ENCODE measurements around the gene ASXL3.

Gene ASXL3

DNA sequence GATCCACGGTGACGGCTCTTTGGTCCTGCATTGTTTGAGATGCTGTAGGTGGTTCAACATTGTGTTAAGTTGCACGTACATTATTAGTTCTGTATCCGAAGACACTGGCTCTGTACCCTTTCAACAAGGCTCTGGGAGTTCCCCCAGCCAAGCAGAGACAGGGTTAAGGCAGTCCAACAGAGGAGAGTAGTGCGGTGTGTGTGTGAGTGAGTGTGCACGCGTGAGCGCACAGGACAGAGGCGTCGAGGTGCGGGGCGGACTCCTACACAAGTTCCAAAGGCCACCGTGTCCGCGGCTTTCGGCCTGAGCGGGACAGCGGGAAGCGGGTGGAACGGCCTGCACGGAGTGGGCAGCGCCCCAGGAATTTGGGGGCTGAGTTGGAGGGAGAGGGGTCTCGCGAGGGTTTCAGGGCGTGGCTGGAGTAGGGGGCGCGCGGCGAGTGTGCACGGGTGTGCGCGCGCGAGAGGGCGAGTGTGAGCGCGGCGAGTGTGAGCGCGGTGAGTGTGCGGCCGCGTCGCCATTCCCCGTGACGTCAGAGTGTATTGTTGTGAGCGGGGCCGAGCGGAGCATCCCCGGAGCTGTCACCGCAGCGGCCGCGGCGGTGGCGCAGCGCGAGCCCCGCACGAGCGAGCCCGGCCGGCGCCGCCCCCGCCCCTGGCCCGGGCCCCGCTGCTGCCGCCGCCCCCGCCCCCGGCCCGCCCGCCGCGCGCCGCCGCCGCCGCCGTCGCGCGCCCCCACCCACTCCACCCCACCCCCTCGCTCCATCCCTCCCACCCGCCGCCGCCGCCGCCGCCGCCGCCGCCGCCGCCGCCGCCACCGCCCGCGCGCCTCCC lies at the start of gene ASXL3:
Gene ASXL3 (plus strand): TSS at position 535 of the 833 bp plus-strand sequence. CDS start 413 bp downstream, outside the sequence.
- DNase-seq (ENCODE audit: low spot score) = no peak

DNA sequence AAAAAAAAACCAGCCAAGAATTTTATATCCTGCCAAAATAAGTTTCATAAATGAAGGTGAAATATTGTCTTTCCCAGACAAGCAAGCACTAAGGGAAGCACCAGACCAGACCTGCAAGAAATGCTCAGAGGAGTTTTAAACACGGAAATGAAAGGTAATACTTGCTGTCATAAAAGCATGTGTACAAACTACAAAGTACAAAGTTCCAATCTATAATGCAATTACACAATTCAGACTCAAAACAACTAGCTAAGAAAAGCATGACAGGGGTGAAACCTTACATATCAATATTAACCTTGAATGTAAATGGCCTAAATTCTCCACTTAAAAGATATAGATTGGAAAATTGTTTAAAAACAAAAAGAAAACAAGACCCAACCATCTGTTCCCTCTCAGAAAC lies 45.0 kb upstream of the ASXL3 start:
- DNase-seq (ENCODE audit: low spot score) = no peak

DNA sequence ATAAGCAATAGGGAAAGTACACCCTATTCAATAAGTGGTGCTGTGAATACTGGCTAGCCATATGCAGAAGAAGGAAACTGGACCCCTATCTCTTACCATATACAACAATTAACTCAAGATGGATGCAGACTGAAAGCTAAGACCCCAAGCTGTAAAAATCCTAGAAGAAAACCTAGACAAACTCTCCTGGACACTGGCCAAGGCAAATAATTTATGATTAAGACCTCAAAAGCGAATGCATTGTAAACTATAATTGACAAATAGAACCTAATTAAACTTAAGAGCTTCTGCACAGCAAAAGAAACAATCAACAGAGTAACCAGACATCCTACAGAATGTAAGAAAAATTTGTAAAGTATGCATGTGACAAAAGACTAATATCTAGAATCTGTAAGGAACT lies 41.1 kb upstream of the ASXL3 start:
- no peak for DNase-seq (ENCODE audit: low spot score)

DNA sequence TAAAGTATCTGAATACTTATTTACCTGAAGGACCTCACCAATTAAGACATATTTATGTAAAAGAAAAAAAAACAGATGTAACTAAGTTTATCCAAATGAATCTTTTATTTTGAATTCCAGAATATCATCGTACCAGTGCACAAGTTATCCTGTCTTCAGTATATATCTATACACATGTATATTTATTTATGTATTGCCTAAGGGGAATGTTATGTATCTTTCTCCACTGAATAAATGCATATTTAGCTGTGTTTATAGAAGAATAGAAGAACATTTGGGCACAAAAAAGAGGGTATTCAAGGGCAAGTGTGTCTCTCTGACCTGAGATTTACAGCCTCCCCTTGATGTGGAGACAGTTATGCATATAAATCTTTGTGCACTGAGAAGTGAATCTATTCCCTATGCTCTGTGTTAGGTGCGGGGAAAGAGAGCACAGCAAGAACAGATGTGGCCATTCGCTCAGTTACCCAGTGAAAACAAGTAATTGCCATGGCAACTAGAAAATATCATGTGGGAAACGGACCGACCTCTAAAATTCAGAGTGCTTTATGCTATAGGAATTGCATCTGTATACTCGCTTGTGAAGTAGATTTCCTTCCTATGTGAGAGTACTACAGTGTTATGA lies 39.5 kb upstream of the ASXL3 start:
- no peak for DNase-seq (ENCODE audit: low spot score)

DNA sequence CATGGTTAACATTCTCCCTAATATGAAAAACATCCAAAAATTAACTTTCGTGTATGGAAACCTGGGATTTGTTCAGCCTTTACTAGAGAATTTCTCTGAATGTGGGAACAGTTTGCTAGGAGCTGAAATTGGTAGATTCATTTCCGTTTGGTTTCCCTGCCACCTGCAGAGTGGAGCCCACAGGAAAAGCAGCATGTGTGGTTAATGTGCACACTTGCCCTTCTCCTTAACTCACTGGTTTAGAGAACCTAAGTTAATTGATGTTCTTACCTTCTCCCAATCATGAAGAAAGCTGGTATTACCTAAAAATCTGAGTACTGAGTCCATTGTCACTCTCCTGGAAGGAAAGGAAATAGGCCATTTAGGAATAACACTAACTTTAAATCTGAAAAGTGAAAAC lies 37.6 kb upstream of the ASXL3 start:
- DNase-seq (ENCODE audit: low spot score) = no peak

DNA sequence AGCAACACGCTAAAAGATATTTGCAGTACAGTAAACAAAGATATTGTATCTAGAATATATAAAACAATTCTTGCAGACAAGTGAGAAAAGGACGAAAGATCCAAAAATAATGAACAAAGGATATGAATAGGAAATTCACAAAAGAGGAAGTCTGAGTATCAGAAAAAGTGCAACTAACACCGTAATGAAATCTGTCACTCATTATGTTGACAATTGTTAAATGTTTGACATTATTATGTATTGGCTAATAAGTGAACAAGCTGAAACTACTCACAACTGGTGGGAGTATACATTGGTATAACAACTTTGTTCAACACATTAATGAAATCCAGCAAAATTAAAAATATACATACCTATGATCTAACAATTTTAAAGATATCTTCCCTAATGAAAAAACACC lies 36.7 kb upstream of the ASXL3 start:
- DNase-seq (ENCODE audit: low spot score) = no peak

DNA sequence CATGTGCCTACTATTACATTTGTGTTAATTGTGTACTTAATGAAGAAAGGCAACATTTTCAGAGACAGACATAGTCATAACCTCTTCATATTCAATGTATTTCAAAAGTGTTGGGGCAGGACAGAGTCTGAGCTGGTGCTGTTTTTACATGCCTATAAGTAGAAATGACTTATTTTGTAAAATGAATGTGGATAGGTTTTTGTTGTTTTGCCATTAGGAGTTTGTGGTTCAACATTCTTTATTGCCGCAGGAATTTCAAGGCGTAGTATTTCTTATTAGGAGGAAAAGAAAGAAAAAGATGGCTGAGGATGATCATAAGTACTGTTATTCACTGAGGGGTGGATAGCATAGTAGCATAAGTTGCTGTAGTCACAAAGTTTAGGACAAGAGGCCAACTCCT lies 21.2 kb upstream of the ASXL3 start:
- DNase-seq (ENCODE audit: low spot score) = no peak

DNA sequence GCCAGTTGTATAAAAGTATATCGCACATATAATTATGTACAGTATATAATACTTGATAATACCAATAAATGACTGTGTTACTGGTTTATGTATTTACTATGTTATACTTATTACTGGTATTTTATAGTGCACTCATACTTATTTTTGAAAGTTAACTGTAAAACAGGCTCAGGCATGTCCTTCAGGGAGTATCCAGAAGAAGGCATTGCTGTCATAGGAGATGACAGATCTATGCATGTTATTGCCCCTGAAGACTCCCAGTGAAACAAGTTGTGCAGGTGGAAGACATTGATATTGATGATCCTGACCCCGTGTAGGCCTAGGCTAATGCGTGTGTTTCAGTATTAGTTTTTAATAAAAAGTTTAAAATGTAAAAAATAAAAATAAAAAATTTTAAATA lies 20.3 kb upstream of the ASXL3 start:
- no peak for DNase-seq (ENCODE audit: low spot score)

DNA sequence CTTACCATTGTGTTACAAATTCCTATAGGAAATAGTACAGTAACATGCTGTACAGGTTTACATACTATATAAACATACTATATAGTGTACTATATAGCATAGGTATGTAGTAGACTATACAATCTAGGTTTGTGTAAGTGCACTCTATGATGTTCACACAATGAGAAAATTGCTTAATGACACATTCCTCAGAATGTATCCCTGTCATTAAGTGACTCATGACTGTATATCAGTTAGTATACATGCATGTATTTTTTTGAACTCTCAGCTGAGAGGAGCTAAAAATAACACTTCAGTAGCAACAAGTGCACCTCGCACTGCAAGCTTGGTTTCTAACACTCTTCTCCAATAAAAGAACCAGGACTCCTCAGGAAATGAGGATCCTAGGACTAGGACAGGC lies 19.5 kb upstream of the ASXL3 start:
- DNase-seq (ENCODE audit: low spot score) = no peak

DNA sequence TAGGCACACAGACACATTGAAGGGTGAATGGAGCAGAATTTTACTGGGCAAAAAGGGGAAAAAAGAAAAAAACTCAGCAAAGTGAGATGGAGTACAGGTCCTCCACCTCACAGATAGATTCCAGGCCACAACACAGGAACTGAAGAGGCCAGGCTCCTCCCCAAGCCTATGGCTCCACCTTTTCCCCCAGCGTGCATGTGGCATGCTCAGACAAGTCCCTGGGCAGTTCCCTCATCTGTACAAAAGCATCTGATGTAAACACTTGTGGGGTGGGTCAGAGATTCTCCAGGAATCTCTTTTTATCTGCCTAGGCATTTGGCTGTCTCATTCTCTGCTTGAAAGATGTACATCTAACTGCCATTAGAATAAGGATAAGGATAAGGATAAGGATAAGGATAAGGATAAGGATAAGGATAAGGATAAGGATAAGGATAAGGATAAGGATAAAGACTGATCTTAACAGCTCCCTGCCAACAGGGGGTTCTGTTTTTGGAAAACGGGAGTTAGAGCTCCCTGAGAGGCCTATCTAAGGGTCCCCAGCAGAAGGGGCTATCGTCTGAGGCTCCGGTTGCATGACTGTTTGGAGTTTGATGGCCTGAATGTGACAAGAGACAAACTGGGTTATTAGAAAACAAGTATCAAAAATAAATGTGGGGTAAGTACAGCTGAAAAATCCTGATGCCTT lies 17.2 kb upstream of the ASXL3 start:
- DNase-seq (ENCODE audit: low spot score) = no peak

DNA sequence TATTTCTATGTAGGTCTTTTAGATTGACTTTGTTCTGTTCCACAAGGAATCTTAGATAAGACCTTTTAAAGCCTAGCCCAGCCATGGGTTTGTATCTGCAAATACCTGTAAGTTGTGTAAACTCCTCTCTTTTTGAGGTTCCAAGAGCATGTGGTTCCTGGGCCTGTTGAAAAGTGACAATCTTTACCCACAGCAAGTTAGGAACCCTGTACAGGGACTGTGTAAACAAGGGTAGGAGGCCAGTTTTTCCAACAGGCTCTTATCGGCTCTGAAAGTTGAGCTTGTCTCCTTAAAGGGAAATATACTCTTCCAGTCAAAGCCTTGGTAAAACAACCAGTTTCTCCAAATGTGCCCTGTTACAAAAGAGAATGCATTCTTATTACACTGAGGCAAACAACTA lies 15.3 kb upstream of the ASXL3 start:
- no peak for DNase-seq (ENCODE audit: low spot score)

DNA sequence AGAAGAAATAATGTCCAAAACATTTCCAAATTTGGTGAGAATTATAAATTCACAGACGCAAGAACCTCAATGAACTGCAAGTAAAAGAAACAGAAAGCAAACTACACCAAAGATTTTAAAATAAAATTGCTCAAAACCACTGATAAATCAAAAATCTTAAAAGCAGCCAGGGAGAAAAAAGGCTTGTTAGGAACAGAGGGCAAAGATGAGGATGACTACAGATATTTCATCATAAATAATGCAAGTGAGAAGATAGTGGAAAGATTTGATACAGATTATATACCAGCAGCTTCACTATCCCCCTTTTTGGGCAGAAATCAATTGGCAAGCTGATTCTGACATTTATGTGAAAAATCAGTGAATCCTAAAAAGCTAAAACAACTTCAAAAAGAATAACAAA lies 10.3 kb upstream of the ASXL3 start:
- no peak for DNase-seq (ENCODE audit: low spot score)

DNA sequence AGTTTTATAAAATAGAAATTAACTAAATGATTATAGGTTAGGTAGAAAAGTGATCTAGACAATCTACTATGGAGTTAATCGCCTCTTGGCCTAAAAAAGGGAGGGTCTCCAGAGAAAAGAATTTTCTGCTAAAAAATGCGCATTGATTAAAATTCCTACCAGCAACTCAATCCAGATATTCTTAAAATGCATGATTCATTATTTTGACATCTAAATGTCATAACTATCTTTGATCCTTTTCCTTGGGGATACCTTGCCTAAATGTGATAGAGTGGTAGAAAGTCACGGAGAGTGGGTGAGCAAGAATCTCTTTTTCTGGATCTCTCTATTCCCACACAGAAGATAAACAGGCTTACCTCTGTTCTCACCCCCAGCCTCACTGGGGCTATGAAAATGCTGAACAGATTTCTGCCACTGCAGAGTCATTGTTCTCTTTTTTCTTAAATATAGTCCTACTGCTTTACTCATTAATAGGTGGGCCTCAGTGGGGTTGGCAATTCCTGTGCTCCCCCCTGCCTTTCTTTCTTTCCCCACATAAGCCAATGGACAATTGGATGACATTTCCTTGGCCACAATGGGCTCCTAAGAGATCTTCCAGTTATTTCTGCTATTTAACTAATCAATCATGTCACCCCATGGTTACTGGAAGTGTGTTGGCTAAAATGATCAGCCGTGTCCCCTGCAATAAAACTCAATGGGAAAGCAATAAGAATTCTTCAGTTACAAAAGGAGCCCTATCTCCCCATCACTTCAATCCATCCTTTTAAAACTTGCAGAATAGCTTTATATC lies 5.8 kb upstream of the ASXL3 start:
- no peak for DNase-seq (ENCODE audit: low spot score)

DNA sequence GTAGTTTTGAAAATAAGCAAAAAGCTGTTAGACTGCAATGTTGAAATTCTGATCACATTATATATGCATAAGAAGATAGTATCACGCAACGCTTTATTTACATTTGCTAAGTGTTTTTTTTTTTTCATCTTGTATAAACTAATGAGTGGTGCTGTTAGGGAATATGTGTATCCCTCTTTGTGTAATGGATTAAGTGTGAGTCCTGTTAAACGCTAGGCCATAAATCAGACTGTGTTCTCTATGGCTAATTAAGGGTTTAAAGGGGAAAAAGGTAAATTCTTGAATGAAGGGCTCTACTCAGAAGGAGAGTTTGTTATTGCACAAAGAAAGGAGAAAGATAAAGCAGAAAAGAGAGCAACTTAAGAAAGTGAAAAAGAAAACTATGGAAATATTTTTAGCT lies 4.8 kb upstream of the ASXL3 start:
- no peak for DNase-seq (ENCODE audit: low spot score)

DNA sequence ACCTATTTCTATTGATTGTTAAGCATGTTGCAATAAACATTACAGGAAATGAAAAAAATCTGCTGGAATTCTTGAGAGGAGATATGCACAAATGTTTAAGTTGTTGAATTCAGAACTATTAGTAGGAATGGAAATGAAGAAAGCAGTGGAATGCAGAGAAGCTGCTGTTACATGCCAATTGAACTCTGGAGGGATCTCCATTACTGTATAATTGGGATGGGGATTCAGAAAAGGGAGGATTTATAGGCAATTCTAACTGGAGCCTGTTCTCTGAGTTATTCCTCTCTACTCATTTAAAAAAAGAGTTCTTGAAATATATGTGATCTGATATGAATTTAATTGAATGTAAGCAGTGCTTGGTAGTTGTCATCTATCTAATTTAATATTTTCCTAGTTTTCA lies 2.6 kb upstream of the ASXL3 start:
- DNase-seq (ENCODE audit: low spot score) = no peak

DNA sequence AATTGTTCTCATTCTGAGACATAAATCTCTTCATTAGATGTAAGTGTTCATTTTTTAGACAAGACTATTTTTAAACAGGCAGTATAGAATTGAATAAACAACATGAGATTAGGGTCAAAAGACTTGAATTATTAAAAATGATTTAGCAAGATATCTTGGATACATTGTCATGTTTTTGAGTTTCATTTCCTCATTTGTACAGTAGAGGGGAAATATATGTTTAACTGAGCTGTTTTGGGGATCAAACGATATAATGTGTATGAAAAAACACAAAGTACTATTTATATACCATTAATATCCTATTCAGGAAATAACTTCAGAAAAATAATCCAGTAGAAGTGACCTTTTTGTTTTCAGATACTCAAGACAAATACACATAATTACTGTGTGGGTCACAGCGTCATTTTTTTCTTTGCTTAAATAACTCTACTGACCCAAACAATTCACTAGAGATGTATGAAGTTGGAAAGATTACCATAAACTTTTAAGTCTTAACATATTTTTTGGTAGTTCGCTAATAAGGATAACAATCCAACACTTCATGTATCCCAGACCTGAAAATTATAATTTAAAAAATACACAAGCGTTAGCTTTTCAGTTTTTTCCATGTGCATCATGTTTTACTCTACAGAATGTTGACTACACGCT lies 896 bp upstream of the ASXL3 start:
- DNase-seq (ENCODE audit: low spot score) = no peak

DNA sequence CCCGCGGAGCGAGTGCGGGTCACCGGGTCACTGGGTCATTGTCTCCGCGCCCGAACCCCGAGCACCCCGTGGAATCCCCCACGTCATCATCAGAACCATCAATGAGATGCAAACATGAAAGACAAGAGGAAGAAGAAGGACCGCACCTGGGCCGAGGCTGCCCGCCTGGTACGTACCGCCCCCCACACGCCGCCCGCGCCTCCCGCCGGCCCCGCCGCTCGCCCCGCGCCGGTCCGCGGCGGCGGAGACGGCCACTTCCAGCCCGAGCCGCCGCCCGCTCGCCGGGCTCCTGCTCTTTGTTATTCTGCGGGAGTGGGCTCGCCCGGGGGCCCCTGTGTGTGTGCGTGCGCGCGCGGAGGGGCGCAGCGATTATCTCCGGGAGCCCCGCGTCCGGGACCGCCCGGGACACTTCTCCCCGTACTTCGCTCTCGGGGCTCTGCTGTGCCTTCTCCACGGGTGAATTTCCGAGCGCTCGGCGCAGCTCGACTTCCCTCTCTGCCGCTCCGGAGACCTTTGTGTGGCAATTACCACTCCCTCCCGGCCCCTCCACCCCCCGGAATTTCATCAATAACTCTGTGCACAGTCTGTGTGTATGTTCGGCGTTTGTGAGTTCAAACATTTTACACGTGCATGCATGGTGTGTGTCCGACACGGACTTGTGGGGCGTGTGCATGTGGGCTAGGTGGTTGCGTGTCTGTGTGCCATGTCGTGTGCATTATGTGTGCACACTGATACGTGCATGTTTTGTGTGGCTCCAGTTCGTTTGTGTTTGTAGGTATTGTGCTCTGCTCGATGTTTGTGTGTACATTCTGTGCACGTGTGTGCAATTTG lies 714 bp downstream of the ASXL3 start:
- no peak for DNase-seq (ENCODE audit: low spot score)

DNA sequence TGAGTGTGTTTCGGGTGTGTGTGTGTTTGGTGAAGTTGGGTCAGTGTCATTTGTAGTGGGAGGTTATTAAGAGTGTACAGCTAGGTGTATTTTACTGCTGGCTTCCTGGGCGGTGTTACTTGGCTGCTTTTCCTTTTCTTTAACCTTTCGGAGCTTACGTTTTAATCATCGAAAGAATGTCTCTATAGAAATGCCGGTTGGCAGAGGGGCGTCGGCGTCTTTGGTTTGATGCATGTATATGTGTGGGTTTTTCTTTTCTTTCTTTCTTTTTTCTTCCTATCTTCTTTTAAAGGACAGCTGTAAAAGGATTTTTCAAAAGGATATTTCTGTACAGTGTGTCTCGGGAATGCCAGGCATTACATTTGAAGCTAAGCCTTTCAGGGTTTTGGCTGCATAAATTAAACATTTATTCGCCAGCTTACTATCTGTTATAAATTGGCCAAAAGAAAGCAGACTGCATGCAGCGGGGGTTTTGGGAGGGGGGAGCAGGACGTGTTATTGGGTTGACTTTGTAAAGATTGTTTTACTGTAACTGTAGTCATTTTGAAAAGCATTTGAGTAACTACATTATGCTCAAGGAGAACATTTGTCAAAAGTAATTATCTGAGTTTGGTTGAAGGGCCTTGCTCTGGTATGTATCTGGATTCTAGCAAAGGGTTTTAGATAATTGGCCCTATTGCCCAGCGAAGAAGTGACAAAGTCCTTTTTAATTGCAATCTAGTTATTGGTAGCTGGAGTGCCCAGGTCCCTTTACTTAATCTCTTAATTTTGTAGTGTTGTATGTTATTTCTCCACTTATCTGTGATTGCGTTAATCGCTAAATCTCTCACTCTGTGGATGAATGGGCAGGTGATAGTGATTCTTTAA lies 1.6 kb downstream of the ASXL3 start:
- DNase-seq (ENCODE audit: low spot score) = no peak

DNA sequence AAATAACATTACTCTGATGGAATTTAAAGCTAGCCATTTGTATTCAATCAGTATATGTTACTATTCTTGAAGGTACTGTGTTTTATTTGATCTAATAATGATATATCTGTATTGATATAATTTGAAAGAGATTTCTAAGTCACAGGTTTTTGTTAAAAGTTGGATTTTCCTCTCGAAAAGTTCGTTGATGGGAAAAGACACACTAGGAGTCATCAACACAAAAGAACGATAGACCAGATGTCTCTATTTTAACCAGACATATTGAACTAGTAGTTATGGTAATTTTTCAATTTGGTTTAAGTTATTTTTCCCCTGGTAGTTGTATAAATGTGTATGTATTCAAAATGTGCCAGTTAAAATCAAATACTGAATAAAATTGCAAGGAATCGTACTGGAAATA lies 2.5 kb downstream of the ASXL3 start:
- DNase-seq (ENCODE audit: low spot score) = no peak

DNA sequence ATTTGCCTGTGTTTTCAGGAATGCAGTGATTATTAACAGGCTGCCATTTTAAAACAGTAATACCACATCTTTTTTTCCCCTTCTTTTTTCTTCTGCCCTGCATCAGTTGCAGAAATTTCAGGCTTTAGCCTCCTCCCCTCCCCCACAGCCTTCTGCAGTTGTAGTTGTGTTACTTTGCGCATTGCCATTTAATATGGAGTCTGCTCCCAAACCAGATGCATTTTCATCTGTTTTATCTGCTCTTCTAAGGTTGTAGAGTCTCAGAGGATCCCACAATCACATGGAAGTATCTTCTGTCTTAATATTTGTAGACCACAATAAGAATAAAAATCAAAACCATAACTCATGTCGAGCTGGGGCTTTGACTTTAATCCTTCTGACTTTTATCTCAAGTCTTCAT lies 3.8 kb downstream of the ASXL3 start:
- DNase-seq (ENCODE audit: low spot score) = no peak
